Kasumi-1 (cell line): ENCODE results near the gene THRB.
"Not testable (repeated sequence)": the region's sequence is repeated elsewhere in the genome, so short reads cannot be mapped to it uniquely, and the experiment has no call there.

Experiments
- DNase-seq, 2 experiments: peaks; one replicate each; lab custom pipeline; 2025; lab: John Stamatoyannopoulos, UW

The THRB gene

GRCh38 chr3:24447836-24448235 lies 46.8 kb downstream of the THRB start:
- no peak for DNase-seq

GRCh38 chr3:24446032-24446431 lies 48.6 kb downstream of the THRB start:
- no peak for DNase-seq

GRCh38 chr3:24443476-24443875 lies 51.2 kb downstream of the THRB start:
- DNase-seq, result no peak

GRCh38 chr3:24440760-24441464 lies 53.7 kb downstream of the THRB start:
- DNase-seq, result no peak

DNA sequence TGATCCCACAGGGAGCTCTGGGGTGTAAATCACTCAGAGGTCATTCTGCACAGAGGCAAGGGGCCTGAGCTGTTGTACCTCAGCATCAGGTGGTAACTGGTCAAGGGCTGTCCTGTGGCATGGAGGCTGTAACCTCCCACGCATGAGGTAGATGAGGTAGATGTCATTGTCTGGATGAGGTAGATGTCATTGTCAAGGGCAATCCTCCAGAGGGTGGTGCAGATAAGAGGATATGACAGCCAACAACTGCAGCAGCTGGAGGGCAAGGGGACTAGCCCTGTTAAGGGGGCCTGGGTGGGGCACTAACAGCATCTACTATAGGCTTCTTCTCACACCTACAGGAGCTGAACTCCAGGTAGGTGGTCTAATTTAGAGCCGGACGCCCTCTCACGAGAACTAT lies 55.6 kb downstream of the THRB start:
- DNase-seq, result no peak

- no peak for DNase-seq
These were observed 57.3 kb downstream of the THRB start for GRCh38 chr3:24437326-24437725.

DNA sequence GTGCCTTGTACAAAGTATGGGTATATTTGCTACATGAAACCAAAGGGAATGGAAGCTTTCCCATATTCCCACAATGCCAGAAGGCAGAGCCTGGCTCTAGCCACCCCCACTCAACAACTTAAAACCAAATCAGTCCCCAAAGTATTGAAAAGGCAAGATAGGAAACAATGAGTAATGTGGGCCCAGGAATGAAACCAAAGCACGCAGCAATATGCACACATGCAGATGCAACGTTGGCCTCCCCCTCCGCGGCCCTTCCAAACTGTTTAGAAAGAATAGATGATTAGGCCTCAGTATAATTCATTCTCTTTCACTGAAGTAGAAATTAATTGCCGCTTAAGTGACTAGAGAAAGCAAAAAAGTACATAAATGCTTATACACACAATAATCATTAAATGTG lies 59.1 kb downstream of the THRB start:
- DNase-seq, result no peak

GRCh38 chr3:24434651-24435050 lies 60.0 kb downstream of the THRB start:
- DNase-seq, result no peak

DNA sequence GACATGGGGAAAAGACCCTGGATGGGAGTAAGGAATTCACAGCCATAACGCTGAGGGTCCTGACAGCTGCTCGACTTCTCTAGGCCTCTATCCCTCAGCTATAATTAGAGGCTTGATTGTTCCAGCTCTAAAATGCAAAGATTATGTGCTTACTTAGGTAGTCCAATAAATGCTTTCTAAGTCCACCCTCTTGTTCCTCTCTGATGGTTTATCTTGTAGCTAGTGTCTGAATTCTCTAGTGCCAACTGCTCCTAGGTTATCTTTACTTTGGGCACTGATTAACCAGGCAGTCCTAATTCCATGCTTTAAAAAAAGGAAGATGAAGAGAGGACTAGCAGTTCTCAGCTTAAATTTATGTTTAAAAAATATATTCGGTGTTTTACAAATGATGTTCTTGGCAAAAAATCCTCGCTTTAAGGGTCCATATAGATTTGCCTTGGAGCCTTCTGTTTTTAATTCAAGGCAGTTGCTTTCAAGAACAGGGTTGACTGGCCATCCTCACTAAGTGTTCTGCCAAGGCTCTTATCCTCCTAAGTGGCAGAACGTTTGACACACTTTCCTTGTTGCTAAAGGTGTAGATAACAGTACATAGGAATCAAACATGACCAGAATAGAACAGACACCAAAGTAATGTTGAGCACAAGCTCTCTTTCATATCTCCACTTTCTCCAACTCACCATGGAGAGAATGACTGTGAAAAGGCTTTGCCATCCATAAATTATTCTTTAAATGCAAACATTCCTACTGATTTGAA lies 60.6 kb downstream of the THRB start:
- no peak for DNase-seq

- no peak for DNase-seq
These were observed 61.7 kb downstream of the THRB start for GRCh38 chr3:24432989-24433388.

GRCh38 chr3:24428481-24428880 lies 66.2 kb downstream of the THRB start:
- peak; percentile 45 to 53 for DNase-seq

DNA sequence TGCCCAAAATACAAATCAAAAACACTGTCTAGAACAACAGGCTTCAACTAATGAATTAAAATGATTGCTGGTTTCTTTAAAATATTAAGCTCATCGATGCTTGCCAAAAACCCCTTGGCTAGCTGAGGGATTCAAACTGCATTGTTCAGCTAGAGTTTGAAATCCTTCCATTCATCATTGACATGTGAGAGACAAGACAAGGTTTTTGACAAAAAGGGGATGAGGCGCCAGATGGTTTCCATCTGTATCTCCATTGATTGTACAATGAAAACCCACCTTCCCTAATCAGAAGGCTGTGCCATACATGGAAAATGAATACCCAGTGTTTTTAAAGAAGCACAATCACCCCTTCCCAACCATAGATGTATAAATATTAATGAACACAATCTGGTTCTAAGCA lies 67.8 kb downstream of the THRB start:
- no peak for DNase-seq

GRCh38 chr3:24420829-24421228 lies 73.8 kb downstream of the THRB start:
- DNase-seq, result not testable (repeated sequence)

DNA sequence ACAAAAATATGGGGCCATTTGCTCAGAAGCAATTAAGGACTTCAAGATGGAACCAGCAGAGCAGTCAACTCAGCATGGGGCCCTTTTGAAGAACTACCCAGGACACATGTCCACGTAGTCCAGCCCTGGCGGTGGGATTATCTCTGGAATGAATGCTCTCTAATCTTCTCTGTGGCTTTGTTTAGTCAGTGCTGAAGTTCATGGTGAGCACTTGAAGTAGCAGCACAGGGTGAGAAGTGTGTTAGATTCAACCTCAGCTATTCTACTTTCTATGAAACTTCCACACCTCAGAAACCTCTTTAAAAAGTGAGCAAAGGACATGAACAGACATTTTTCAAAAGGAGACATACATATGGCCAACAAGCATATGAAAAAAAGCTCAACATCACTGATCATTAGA lies 74.4 kb downstream of the THRB start:
- DNase-seq, result no peak

DNA sequence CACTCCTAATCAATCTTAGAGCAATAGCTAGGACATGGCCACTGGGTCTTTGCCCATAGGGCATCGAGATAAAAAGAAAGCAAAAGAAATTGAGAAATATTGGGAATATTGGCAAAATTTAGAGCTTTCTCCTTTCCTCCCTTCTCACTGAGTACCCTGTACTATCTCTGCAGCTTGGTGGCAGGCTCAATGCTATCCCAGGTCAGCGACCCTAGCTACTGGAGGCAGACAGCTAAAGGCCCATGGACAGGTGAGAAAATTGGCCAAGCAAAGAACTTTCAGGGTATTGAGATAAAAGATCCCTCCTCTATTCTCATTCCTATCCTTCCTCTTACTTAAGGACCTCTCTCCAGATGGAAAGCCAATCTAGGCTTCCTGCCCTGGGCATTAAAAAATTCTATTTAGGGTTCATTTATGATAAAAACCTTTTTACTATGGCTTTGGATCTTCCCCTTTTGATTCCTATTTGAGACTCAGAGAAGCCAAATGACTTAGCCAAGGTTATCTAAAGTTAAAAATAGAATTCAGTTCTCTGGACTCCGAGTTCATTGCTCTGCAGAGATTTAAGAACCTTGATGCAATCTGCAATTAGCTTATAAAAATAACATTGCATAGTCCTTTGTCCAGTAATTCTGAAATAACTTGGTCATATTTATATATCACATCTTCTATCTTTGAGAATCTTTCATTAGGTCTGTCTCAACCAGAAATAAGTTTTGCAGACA lies 75.4 kb downstream of the THRB start:
- no peak for DNase-seq

DNA sequence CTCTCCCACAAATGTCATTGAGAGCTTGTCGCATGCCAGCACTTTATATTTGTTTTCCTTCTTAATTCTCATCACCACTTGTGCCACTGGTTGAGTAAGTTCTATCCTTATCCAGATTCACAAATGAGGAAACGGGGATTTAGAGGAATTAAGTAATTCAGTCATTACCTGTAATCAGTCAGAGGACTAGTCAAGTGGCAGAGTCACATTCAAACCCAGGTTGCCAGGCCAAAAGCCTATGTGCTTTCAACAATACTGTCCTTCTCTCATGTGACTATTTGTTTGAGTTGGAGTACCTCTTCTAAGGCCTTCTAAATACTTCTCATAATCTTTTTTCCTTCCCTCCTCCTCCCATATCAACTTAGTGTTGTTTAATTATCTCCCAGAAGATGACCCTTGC lies 76.9 kb downstream of the THRB start:
- DNase-seq, result no peak

DNA sequence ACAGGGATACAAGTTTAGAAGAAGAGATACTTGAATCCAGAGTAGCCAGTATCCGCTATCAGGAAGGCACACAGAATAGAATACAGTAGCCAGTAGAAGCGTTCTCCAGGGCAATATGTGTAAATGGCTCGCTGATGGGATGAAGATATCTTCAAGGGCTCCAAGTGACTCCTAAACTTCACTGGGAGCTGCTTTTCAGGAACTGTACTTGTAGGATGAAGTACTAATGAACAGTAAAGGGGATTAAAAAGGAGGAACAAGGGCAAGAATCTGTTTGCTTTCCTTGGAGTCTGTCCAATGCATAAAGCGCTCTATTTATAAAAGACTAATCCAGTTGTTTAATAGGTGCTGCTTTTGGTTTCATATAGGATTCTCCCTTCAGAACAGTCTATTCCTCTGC lies 78.4 kb downstream of the THRB start:
- no peak for DNase-seq

GRCh38 chr3:24415824-24416223 lies 78.8 kb downstream of the THRB start:
- no peak for DNase-seq

DNA sequence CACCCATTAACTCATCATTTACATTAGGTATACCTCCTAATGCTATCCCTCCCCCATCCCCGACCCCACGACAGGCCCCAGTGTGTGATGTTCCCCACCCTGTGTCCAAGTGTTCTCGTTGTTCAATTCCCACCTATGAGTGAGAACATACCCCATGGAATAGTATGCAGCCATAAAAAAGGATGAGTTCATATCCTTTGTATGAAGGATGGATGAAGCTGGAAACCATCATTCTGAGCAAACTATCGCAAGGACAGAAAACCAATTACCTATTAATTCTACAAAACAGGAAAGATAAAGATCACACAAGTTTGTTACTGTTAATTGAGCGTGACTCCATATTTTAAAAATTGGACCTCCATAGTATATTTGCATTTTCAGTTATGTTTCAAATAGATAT lies 81.0 kb downstream of the THRB start:
- DNase-seq, result not testable (repeated sequence)

- DNase-seq, result no peak
These were observed 83.8 kb downstream of the THRB start for GRCh38 chr3:24410860-24411259.

DNA sequence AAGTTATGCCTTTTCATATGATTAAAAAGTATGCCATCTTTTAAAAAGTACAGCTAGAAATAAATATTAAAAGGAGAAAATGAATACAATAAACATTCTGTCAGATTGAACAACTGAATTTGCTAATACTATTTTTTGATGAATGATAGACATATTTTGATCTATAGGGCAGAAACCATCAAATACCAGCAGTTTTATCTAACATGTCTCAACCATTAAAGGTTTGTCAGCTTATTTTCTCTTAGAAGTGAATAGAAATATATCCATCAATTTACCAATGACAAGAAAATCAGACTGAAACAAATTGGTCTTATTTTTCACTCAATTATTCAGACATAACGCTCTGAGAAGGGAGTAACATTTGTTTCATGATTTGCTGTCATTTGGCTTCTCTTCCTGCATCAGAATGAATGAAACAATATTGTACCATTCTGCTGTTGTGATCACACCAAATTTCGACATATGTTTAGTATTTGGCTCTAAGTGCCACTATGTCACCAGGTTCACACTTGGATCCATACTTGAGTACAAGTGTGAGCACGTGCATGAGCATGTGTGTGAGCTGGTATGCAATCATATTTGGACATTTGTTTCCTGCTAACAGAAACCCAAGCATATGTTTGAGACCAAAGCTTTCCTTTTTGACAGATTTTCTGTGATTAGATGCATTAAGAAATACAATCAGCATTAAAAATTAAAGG lies 86.5 kb downstream of the THRB start:
- DNase-seq, result no peak

DNA sequence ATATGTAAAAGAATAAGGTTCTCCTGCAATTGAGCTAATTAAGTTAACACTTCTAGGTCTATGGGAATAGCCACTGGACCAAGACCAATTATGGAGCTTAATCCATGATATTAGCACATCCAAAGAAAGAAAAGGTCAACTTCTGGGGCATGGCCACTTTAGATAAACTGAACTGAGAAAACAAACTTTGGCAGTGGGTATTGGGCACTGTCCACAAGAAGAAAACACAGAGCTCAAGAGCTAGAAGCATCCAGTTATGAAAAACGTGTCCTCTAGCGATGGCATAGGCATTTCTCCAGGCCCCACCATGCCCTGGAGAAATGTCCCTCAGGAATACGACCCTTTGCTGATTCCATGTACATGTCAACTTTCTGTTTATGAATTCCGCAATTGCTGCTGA lies 87.8 kb downstream of the THRB start:
- no peak for DNase-seq
